Measurements from ENCODE around the gene DPYSL3. TPM values are rescaled to one million over a fixed set of nuclear protein-coding genes. Genes with fewer than 3 reads are reported as not detected.

Gene DPYSL3
- total RNA-seq, 1 donor from 2014 or later: 1.6 TPM

- no peak for TF ChIP-seq CTCF (IDR thresholded peaks at IDR 0.05; ENCODE audit: insufficient read depth, low read length, severe bottlenecking)
- Histone ChIP-seq H3K36me3 (ENCODE audit: control insufficient read depth, insufficient read depth, low read length) (no peaks in the 10 kb centered on the region), H3K4me3 (ENCODE audit: low read depth, low read length) (no peak overlapping the region), H3K27me3 (ENCODE audit: control insufficient read depth, insufficient read depth, low read length) (no peaks in the 10 kb centered on the region)
- no peak for DNase-seq (ENCODE audit: low read depth)
- no peak for FAIRE-seq
Measured at GRCh38 chr5:147490989-147491388, 18.9 kb downstream of the DPYSL3 start.

GRCh38 chr5:147487031-147487750, 22.7 kb downstream of the DPYSL3 start:
- Histone ChIP-seq H3K27me3 (ENCODE audit: control insufficient read depth, insufficient read depth, low read length) (no peaks in the 10 kb centered on the region), H3K4me3 (ENCODE audit: low read depth, low read length) (no peak overlapping the region), H3K36me3 (ENCODE audit: control insufficient read depth, insufficient read depth, low read length) (no peaks in the 10 kb centered on the region)
- no peak for DNase-seq (ENCODE audit: low read depth)
- no peak for TF ChIP-seq CTCF (IDR thresholded peaks at IDR 0.05; ENCODE audit: insufficient read depth, low read length, severe bottlenecking)
- FAIRE-seq: no peak

- H3K4me3 ChIP-seq (ENCODE audit: low read depth, low read length): no peak overlapping the region
- H3K27me3 ChIP-seq (ENCODE audit: control insufficient read depth, insufficient read depth, low read length): no peaks in the 10 kb centered on the region
- TF ChIP-seq CTCF (IDR thresholded peaks at IDR 0.05; ENCODE audit: insufficient read depth, low read length, severe bottlenecking): no peak
- H3K36me3 ChIP-seq (ENCODE audit: control insufficient read depth, insufficient read depth, low read length): no peaks in the 10 kb centered on the region
- no peak for DNase-seq (ENCODE audit: low read depth)
- FAIRE-seq: no peak
Measured at GRCh38 chr5:147485814-147486213, 24.1 kb downstream of the DPYSL3 start.

GRCh38 chr5:147485046-147485445, 24.8 kb downstream of the DPYSL3 start:
- no peaks in the 10 kb centered on the region for H3K36me3 ChIP-seq (ENCODE audit: control insufficient read depth, insufficient read depth, low read length)
- no peaks in the 10 kb centered on the region for H3K27me3 ChIP-seq (ENCODE audit: control insufficient read depth, insufficient read depth, low read length)
- DNase-seq (ENCODE audit: low read depth) (no peak), FAIRE-seq (no peak)
- no peak overlapping the region for H3K4me3 ChIP-seq (ENCODE audit: low read depth, low read length)
- no peak for TF ChIP-seq CTCF (IDR thresholded peaks at IDR 0.05; ENCODE audit: insufficient read depth, low read length, severe bottlenecking)

- H3K27me3 ChIP-seq (ENCODE audit: control insufficient read depth, insufficient read depth, low read length): no peaks in the 10 kb centered on the region
Measured at GRCh38 chr5:147484708-147485020, 25.2 kb downstream of the DPYSL3 start.

More at GRCh38 chr5:147484708-147485020, 25.2 kb downstream of the DPYSL3 start:
- Histone ChIP-seq H3K4me3 (ENCODE audit: low read depth, low read length) (no peak overlapping the region), H3K36me3 (ENCODE audit: control insufficient read depth, insufficient read depth, low read length) (no peaks in the 10 kb centered on the region)
- FAIRE-seq: no peak
- no peak for DNase-seq (ENCODE audit: low read depth)
- TF ChIP-seq CTCF (IDR thresholded peaks at IDR 0.05; ENCODE audit: insufficient read depth, low read length, severe bottlenecking): no peak

Data from bronchial epithelial cell (primary cell).